Measurements from ENCODE around the gene KIAA1191. TPM values are rescaled to one million over a fixed set of nuclear protein-coding genes. Genes with fewer than 3 reads are reported as not detected.

Gene KIAA1191
- total RNA-seq, 1 donor from 2014 or later, result 109 TPM

GRCh38 chr5:176400382-176401156, 39.0 kb upstream of the KIAA1191 start:
- H3K4me3 Mint-ChIP-seq (ENCODE audit: low read depth), result no peak overlapping the region
- no peak for TF ChIP-seq CTCF (IDR thresholded peaks at IDR 0.05; ENCODE audit: unreplicated experiment)
- DNase-seq (ENCODE audit: low spot score, unreplicated experiment), result no peak
- peaks cover 4% of the 10 kb centered on the region for H3K4me1 Mint-ChIP-seq (ENCODE audit: low read depth)
- peak overlapping the region; percentile 92 for H3K27ac Mint-ChIP-seq
- H3K36me3 Mint-ChIP-seq (ENCODE audit: insufficient read depth), result peaks cover 3% of the 10 kb centered on the region
- H3K9me3 Mint-ChIP-seq (ENCODE audit: low read depth), result no peaks in the 10 kb centered on the region
- no peaks in the 10 kb centered on the region for H3K27me3 Mint-ChIP-seq

GRCh38 chr5:176397736-176398420, 36.3 kb upstream of the KIAA1191 start:
- Mint-ChIP-seq H3K4me3 (ENCODE audit: low read depth) (no peak overlapping the region), H3K36me3 (ENCODE audit: insufficient read depth) (peaks cover 3% of the 10 kb centered on the region), H3K27ac (no peak overlapping the region), H3K9me3 (ENCODE audit: low read depth) (no peaks in the 10 kb centered on the region), H3K27me3 (no peaks in the 10 kb centered on the region), H3K4me1 (ENCODE audit: low read depth) (peaks cover 2% of the 10 kb centered on the region)
- DNase-seq (ENCODE audit: low spot score, unreplicated experiment), result no peak
- TF ChIP-seq CTCF (IDR thresholded peaks at IDR 0.05; ENCODE audit: unreplicated experiment), result no peak

- H3K4me3 Mint-ChIP-seq (ENCODE audit: low read depth), result no peak overlapping the region
- H3K27me3 Mint-ChIP-seq, result no peaks in the 10 kb centered on the region
- no peaks in the 10 kb centered on the region for H3K9me3 Mint-ChIP-seq (ENCODE audit: low read depth)
Observed at GRCh38 chr5:176396330-176396729, 34.8 kb upstream of the KIAA1191 start.

GRCh38 chr5:176394881-176395675, 33.5 kb upstream of the KIAA1191 start:
- TF ChIP-seq CTCF (IDR thresholded peaks at IDR 0.05; ENCODE audit: unreplicated experiment), result no peak
- H3K36me3 Mint-ChIP-seq (ENCODE audit: insufficient read depth), result peaks cover 3% of the 10 kb centered on the region

More at GRCh38 chr5:176396330-176396729, 34.8 kb upstream of the KIAA1191 start:
- peaks cover 2% of the 10 kb centered on the region for H3K4me1 Mint-ChIP-seq (ENCODE audit: low read depth)
- H3K27ac Mint-ChIP-seq, result peak overlapping the region; percentile 72
- peaks cover 3% of the 10 kb centered on the region for H3K36me3 Mint-ChIP-seq (ENCODE audit: insufficient read depth)
- DNase-seq (ENCODE audit: low spot score, unreplicated experiment), result no peak
- TF ChIP-seq CTCF (IDR thresholded peaks at IDR 0.05; ENCODE audit: unreplicated experiment), result no peak

GRCh38 chr5:176394096-176394495, 32.5 kb upstream of the KIAA1191 start:
- no peak for DNase-seq (ENCODE audit: low spot score, unreplicated experiment)
- Mint-ChIP-seq H3K36me3 (ENCODE audit: insufficient read depth) (peaks cover 2% of the 10 kb centered on the region), H3K27me3 (no peaks in the 10 kb centered on the region), H3K4me3 (ENCODE audit: low read depth) (no peak overlapping the region), H3K9me3 (ENCODE audit: low read depth) (no peaks in the 10 kb centered on the region), H3K4me1 (ENCODE audit: low read depth) (peaks cover 5% of the 10 kb centered on the region), H3K27ac (no peak overlapping the region)
- no peak for TF ChIP-seq CTCF (IDR thresholded peaks at IDR 0.05; ENCODE audit: unreplicated experiment)

More at GRCh38 chr5:176394881-176395675, 33.5 kb upstream of the KIAA1191 start:
- H3K9me3 Mint-ChIP-seq (ENCODE audit: low read depth), result no peaks in the 10 kb centered on the region
- peak overlapping the region; percentile 11 for H3K27ac Mint-ChIP-seq
- DNase-seq (ENCODE audit: low spot score, unreplicated experiment), result no peak
- H3K4me1 Mint-ChIP-seq (ENCODE audit: low read depth), result no peaks in the 10 kb centered on the region
- no peak overlapping the region for H3K4me3 Mint-ChIP-seq (ENCODE audit: low read depth)
- H3K27me3 Mint-ChIP-seq, result no peaks in the 10 kb centered on the region

All from progenitor cell of endocrine pancreas (in vitro differentiated cells).